ENCODE results near the gene CAMTA1. TPM values are rescaled to one million over a fixed set of nuclear protein-coding genes. Genes with fewer than 3 reads are reported as not detected.
A peak's percentile ranks its signal among the peaks of the same experiment; 100 is the strongest.

Gene CAMTA1
- total RNA-seq, 5 donors from 2014 or later (not counting 1 experiment from before 2014, with no cell fraction given): 29.7 to 37.4 (median 34.6) TPM

- H3K4me3 ChIP-seq (ENCODE audit: control insufficient read depth in 1 of 2, extremely low read depth in 1 of 2, low read length in 1 of 2): no peak overlapping the region
- H3K36me3 ChIP-seq (ENCODE audit: control insufficient read depth in 2 of 2, extremely low read depth in 1 of 2, insufficient read depth in 1 of 2, low read length in 1 of 2): no peaks in the 10 kb centered on the region
- ChIA-PET CTCF (no interaction called here), POLR2A (no interaction called here)
- no peaks in the 10 kb centered on the region for H3K4me1 Mint-ChIP-seq
- DNase-seq (no peak), ATAC-seq (replicated peaks in 1 of 4) (no peak)
- no peak overlapping the region for H3K27ac Mint-ChIP-seq
- H3K27ac ChIP-seq (ENCODE audit: low read length): no peak overlapping the region
- no peaks in the 10 kb centered on the region for H3K9me3 Mint-ChIP-seq
- WGBS (ENCODE audit: insufficient coverage): 78% methylated on average over 13 of the region's 13 CpGs
- H3K4me1 ChIP-seq (ENCODE audit: control insufficient read depth in 1 of 2, extremely low read depth in 1 of 2, insufficient read depth in 2 of 2, low read length in 2 of 2): no peaks in the 10 kb centered on the region
- H3K9me3 ChIP-seq: no peaks in the 10 kb centered on the region
- H3K36me3 Mint-ChIP-seq: no peaks in the 10 kb centered on the region
- no peak overlapping the region for H3K4me3 Mint-ChIP-seq
- peaks cover 0 to 14% of the 10 kb centered on the region in 2 experiments for H3K27me3 ChIP-seq (replicated peaks in 1 of 2; ENCODE audit: control insufficient read depth in 2 of 2, extremely low read depth in 1 of 2, insufficient read depth in 2 of 2, low read length in 1 of 2)
- peaks cover 7 to 12% of the 10 kb centered on the region in 2 donors for H3K27me3 Mint-ChIP-seq
These were observed 684.1 kb downstream of the CAMTA1 start for GRCh38 chr1:7469255-7469938.

GRCh38 chr1:7470904-7471638, 685.8 kb downstream of the CAMTA1 start:
- no peak overlapping the region for H3K4me3 Mint-ChIP-seq
- CTCF ChIA-PET: no interaction called here
- DNase-seq: no peak
- WGBS (ENCODE audit: insufficient coverage): 68% methylated on average over 10 of the region's 12 CpGs
- POLR2A ChIA-PET: no interaction called here
- H3K36me3 ChIP-seq (ENCODE audit: control insufficient read depth in 2 of 2, extremely low read depth in 1 of 2, insufficient read depth in 1 of 2, low read length in 1 of 2): no peaks in the 10 kb centered on the region
- H3K36me3 Mint-ChIP-seq: no peaks in the 10 kb centered on the region
- ATAC-seq (replicated peaks in 1 of 4): no peak
- no peak overlapping the region for H3K27ac ChIP-seq (ENCODE audit: low read length)
- peaks cover 7 to 13% of the 10 kb centered on the region in 2 donors for H3K27me3 Mint-ChIP-seq
- H3K9me3 ChIP-seq: no peaks in the 10 kb centered on the region
- H3K27ac Mint-ChIP-seq: no peak overlapping the region
- no peaks in the 10 kb centered on the region for H3K4me1 ChIP-seq (ENCODE audit: control insufficient read depth in 1 of 2, extremely low read depth in 1 of 2, insufficient read depth in 2 of 2, low read length in 2 of 2)
- H3K27me3 ChIP-seq (replicated peaks in 1 of 2; ENCODE audit: control insufficient read depth in 2 of 2, extremely low read depth in 1 of 2, insufficient read depth in 2 of 2, low read length in 1 of 2): peaks cover 0 to 14% of the 10 kb centered on the region in 2 experiments
- no peaks in the 10 kb centered on the region for H3K4me1 Mint-ChIP-seq
- H3K9me3 Mint-ChIP-seq: no peaks in the 10 kb centered on the region
- no peak overlapping the region for H3K4me3 ChIP-seq (ENCODE audit: control insufficient read depth in 1 of 2, extremely low read depth in 1 of 2, low read length in 1 of 2)

DNA sequence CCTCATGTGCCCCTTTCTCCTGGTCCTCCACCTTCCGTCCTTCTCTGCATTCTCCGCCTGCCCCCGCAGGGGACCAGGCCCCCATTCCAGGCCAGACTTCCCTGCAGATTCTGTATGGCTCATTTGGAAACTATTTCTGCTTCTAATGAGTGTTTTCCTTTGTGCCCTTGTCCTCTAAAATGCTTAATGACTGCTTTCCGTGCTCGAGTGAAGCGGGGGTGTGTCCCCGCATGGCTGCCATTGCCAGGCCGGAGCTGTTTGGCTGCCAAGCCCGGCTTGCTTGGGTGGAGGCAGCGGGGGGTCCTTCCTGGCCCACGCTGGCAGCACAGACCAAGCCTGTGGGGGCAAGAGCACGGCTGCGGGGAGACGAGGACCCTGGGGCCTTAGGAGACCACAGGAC, 686.6 kb downstream of the CAMTA1 start:
- CTCF ChIA-PET: no interaction called here
- 92% methylated on average over 14 of the region's 14 CpGs for WGBS (ENCODE audit: insufficient coverage)

GRCh38 chr1:7473223-7474142, 688.2 kb downstream of the CAMTA1 start:
- Mint-ChIP-seq H3K36me3 (no peaks in the 10 kb centered on the region), H3K27ac (no peak overlapping the region), H3K27me3 (peaks cover 3 to 13% of the 10 kb centered on the region in 2 donors), H3K4me3 (no peak overlapping the region), H3K9me3 (no peaks in the 10 kb centered on the region), H3K4me1 (no peaks in the 10 kb centered on the region)
- H3K9me3 ChIP-seq: no peaks in the 10 kb centered on the region
- ChIA-PET CTCF (no interaction called here), POLR2A (no interaction called here)
- no peak for DNase-seq
- H3K4me1 ChIP-seq (ENCODE audit: control insufficient read depth in 1 of 2, extremely low read depth in 1 of 2, insufficient read depth in 2 of 2, low read length in 2 of 2): no peaks in the 10 kb centered on the region
- H3K36me3 ChIP-seq (ENCODE audit: control insufficient read depth in 2 of 2, extremely low read depth in 1 of 2, insufficient read depth in 1 of 2, low read length in 1 of 2): no peaks in the 10 kb centered on the region
- H3K27me3 ChIP-seq (replicated peaks in 1 of 2; ENCODE audit: control insufficient read depth in 2 of 2, extremely low read depth in 1 of 2, insufficient read depth in 2 of 2, low read length in 1 of 2): peaks cover 0 to 15% of the 10 kb centered on the region in 2 experiments
- no peak overlapping the region for H3K27ac ChIP-seq (ENCODE audit: low read length)
- H3K4me3 ChIP-seq (ENCODE audit: control insufficient read depth in 1 of 2, extremely low read depth in 1 of 2, low read length in 1 of 2): no peak overlapping the region
- peak in 1 of 4 experiments; percentile 23 for ATAC-seq (replicated peaks in 1 of 4)
- 79% methylated on average over 12 of the region's 13 CpGs for WGBS (ENCODE audit: insufficient coverage)

More for the DNA sequence above, 686.6 kb downstream of the CAMTA1 start:
- Histone ChIP-seq H3K36me3 (ENCODE audit: control insufficient read depth in 2 of 2, extremely low read depth in 1 of 2, insufficient read depth in 1 of 2, low read length in 1 of 2) (no peaks in the 10 kb centered on the region), H3K27ac (ENCODE audit: low read length) (no peak overlapping the region), H3K4me1 (ENCODE audit: control insufficient read depth in 1 of 2, extremely low read depth in 1 of 2, insufficient read depth in 2 of 2, low read length in 2 of 2) (no peaks in the 10 kb centered on the region), H3K9me3 (no peaks in the 10 kb centered on the region), H3K4me3 (ENCODE audit: control insufficient read depth in 1 of 2, extremely low read depth in 1 of 2, low read length in 1 of 2) (no peak overlapping the region), H3K27me3 (replicated peaks in 1 of 2; ENCODE audit: control insufficient read depth in 2 of 2, extremely low read depth in 1 of 2, insufficient read depth in 2 of 2, low read length in 1 of 2) (peaks cover 0 to 14% of the 10 kb centered on the region in 2 experiments)
- POLR2A ChIA-PET: no interaction called here
- Mint-ChIP-seq H3K27ac (no peak overlapping the region), H3K36me3 (no peaks in the 10 kb centered on the region), H3K4me3 (no peak overlapping the region), H3K27me3 (peaks cover 7 to 13% of the 10 kb centered on the region in 2 donors), H3K4me1 (no peaks in the 10 kb centered on the region), H3K9me3 (no peaks in the 10 kb centered on the region)
- DNase-seq (no peak), ATAC-seq (replicated peaks in 1 of 4) (no peak)

- Mint-ChIP-seq H3K9me3 (no peaks in the 10 kb centered on the region), H3K4me1 (no peaks in the 10 kb centered on the region), H3K36me3 (no peaks in the 10 kb centered on the region), H3K27me3 (peaks cover 3 to 11% of the 10 kb centered on the region in 2 donors), H3K27ac (no peak overlapping the region), H3K4me3 (no peak overlapping the region)
- H3K9me3 ChIP-seq: no peaks in the 10 kb centered on the region
- CTCF ChIA-PET: no interaction called here
- no peak for ATAC-seq (replicated peaks in 1 of 4)
- H3K27me3 ChIP-seq (replicated peaks in 1 of 2; ENCODE audit: control insufficient read depth in 2 of 2, extremely low read depth in 1 of 2, insufficient read depth in 2 of 2, low read length in 1 of 2): peaks cover 0 to 13% of the 10 kb centered on the region in 2 experiments
- WGBS (ENCODE audit: insufficient coverage): 69% methylated on average over 2 of the region's 3 CpGs
- DNase-seq: no peak
- H3K36me3 ChIP-seq (ENCODE audit: control insufficient read depth in 2 of 2, extremely low read depth in 1 of 2, insufficient read depth in 1 of 2, low read length in 1 of 2): no peaks in the 10 kb centered on the region
- no peak overlapping the region for H3K4me3 ChIP-seq (ENCODE audit: control insufficient read depth in 1 of 2, extremely low read depth in 1 of 2, low read length in 1 of 2)
- H3K27ac ChIP-seq (ENCODE audit: low read length): no peak overlapping the region
- no peaks in the 10 kb centered on the region for H3K4me1 ChIP-seq (ENCODE audit: control insufficient read depth in 1 of 2, extremely low read depth in 1 of 2, insufficient read depth in 2 of 2, low read length in 2 of 2)
- POLR2A ChIA-PET: no interaction called here
These were observed 688.9 kb downstream of the CAMTA1 start for GRCh38 chr1:7474143-7474490.

DNA sequence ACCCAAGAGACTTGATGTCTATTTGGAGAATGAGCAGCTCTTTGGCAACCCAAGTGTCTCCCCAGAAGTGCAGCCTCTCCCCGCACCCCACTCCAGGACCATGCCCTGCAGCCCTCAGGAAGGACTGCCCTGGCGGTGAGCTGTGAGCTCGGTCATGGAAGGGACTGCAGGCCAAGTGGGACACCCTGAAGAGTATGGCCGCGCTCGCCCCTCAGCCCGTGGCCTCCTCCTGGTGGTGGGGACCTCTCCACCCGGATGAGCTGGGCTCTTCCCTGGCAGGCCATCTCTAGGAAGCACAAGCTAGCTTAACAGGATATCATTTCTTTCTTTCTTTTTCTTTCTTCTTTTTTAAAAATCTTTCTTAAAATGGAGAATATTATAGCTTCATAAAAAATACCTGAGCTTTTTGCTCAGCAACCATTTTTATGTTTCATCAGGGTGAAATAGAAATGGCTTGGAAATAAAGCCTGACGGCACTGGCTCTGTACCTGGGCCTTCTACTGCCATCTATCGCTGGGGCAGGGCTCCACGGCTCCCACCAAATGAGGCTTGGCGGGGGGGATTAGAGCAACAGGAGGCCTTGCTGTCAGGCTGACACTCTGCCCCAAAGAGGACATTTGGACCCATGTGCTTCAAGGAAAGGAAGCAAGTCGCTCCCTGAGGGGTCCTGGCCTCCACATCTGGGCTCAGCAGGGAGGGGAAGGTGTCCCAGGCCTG, 689.7 kb downstream of the CAMTA1 start:
- H3K36me3 Mint-ChIP-seq: no peaks in the 10 kb centered on the region
- no peaks in the 10 kb centered on the region for H3K36me3 ChIP-seq (ENCODE audit: control insufficient read depth in 2 of 2, extremely low read depth in 1 of 2, insufficient read depth in 1 of 2, low read length in 1 of 2)
- H3K27me3 ChIP-seq (replicated peaks in 1 of 2; ENCODE audit: control insufficient read depth in 2 of 2, extremely low read depth in 1 of 2, insufficient read depth in 2 of 2, low read length in 1 of 2): peaks cover 0 to 8% of the 10 kb centered on the region in 2 experiments
- no peak overlapping the region for H3K4me3 Mint-ChIP-seq
- CTCF ChIA-PET: no interaction called here
- no peak overlapping the region for H3K27ac ChIP-seq (ENCODE audit: low read length)
- H3K27me3 Mint-ChIP-seq: peaks cover 3 to 7% of the 10 kb centered on the region in 2 donors
- no peaks in the 10 kb centered on the region for H3K4me1 ChIP-seq (ENCODE audit: control insufficient read depth in 1 of 2, extremely low read depth in 1 of 2, insufficient read depth in 2 of 2, low read length in 2 of 2)
- POLR2A ChIA-PET: no interaction called here
- H3K27ac Mint-ChIP-seq: no peak overlapping the region
- WGBS (ENCODE audit: insufficient coverage): 82% methylated on average over 7 of the region's 13 CpGs
- no peaks in the 10 kb centered on the region for H3K9me3 ChIP-seq
- no peaks in the 10 kb centered on the region for H3K9me3 Mint-ChIP-seq
- no peaks in the 10 kb centered on the region for H3K4me1 Mint-ChIP-seq
- no peak for ATAC-seq (replicated peaks in 1 of 4)
- DNase-seq: no peak
- no peak overlapping the region for H3K4me3 ChIP-seq (ENCODE audit: control insufficient read depth in 1 of 2, extremely low read depth in 1 of 2, low read length in 1 of 2)

Data from T-cell (primary cell).